Hematopoietic multipotent progenitor cell treated with erythropoietin and hydrocortisone succinate and interleukin-3 and kit ligand, for 6 days (in vitro differentiated cells): Measurements from ENCODE around the gene MKI67.
A peak's percentile ranks its signal among the peaks of the same experiment; 100 is the strongest.

Experiments used
- DNase-seq: peaks from one replicate; pipeline ENCODE4 v3.0.0-alpha.2; 2015

Gene MKI67

GRCh38 chr10:128048819-128049210 is 77.4 kb downstream of the MKI67 start:
- DNase-seq = no peak

GRCh38 chr10:128047991-128048818 is 78.0 kb downstream of the MKI67 start:
- DNase-seq = peak; percentile 74

- DNase-seq = peak; percentile 95
Measured at GRCh38 chr10:128047351-128047750, 78.9 kb downstream of the MKI67 start.

- no peak for DNase-seq
Measured at GRCh38 chr10:128046953-128047290, 79.3 kb downstream of the MKI67 start.
